ENCODE results near the gene PCNX2. TPM values are rescaled to one million over a fixed set of nuclear protein-coding genes. Genes with fewer than 3 reads are reported as not detected.

The PCNX2 gene
- total and polyA plus RNA-seq, 2 of the 8 experiments (the other 6 are each of a cell fraction or from before 2014, with no cell fraction given), result 46.1 to 57.6 TPM

- no peak overlapping the region; the same call in 1 of the 2 replicates for H2BK5ac ChIP-seq (ENCODE audit: low read depth, low read length)
- H3K9ac ChIP-seq (replicated peaks in 1 of 4; ENCODE audit: extremely low read depth in 1 of 4, low read depth in 3 of 4, low read length in 3 of 4), result no peak overlapping the region
- no peaks in the 10 kb centered on the region for H3K27me3 ChIP-seq (replicated peaks in 1 of 4; ENCODE audit: control insufficient read depth in 3 of 4, extremely low read depth in 1 of 4, insufficient read depth in 3 of 4, low read length in 3 of 4)
- no peak overlapping the region for H2AFZ ChIP-seq (ENCODE audit: low read length)
- H4K8ac ChIP-seq (ENCODE audit: extremely low read depth, insufficient read depth, low read length), result no peak overlapping the region; the same call in 1 of the 2 replicates
- H2BK15ac ChIP-seq (ENCODE audit: low read length), result no peak overlapping the region
- H3K79me1 ChIP-seq (ENCODE audit: low read depth, low read length), result no peaks in the 10 kb centered on the region; the same call in 1 of the 2 replicates
- DNase-seq (ENCODE audit: low read depth in 1 of 2, low spot score in 2 of 2) (no peak), FAIRE-seq (no peak)
- no peak overlapping the region for H3K18ac ChIP-seq (ENCODE audit: extremely low read depth, low read length)
- H3K27ac ChIP-seq (ENCODE audit: low read depth, low read length), result no peak overlapping the region
- H3K4me2 ChIP-seq (ENCODE audit: insufficient read depth in 1 of 2, low read depth in 2 of 2, low read length in 2 of 2), result no peak overlapping the region
- peaks cover 4 to 5% of the 10 kb centered on the region in 2 experiments; a peak in 2 of 4 replicates for H3K9me3 ChIP-seq (ENCODE audit: insufficient read depth in 2 of 2, low read depth in 1 of 2, low read length in 1 of 2)
- no peak overlapping the region for H3K14ac ChIP-seq (ENCODE audit: insufficient read length)
- H3K23ac ChIP-seq (ENCODE audit: insufficient read length), result no peak overlapping the region
- H4K91ac ChIP-seq (replicated peaks; ENCODE audit: insufficient read length, low read length), result no peak overlapping the region
- H3K4me3 ChIP-seq (ENCODE audit: extremely low read depth in 1 of 4, insufficient read depth in 2 of 4, low read depth in 3 of 4, low read length in 4 of 4), result no peak overlapping the region
- no peaks in the 10 kb centered on the region for H3K79me2 ChIP-seq (ENCODE audit: control insufficient read depth in 1 of 2, insufficient read depth in 2 of 2, low read length in 2 of 2)
- ChIA-PET POLR2A (ENCODE audit: partially characterized antibody) (interaction anchor here (1.6 kb wide), 1 partner anchor 10 kb away, joined by 4 read pairs; no protein-coding TSS in a partner anchor), CTCF (ENCODE audit: partially characterized antibody) (interaction anchor here (0.9 to 1.4 kb wide), 2 partner anchors 25 to 363 kb away, joined by 3 read pairs; no protein-coding TSS in a partner anchor)
- H2BK120ac ChIP-seq (replicated peaks; ENCODE audit: low read depth, low read length), result no peak overlapping the region
- H3K23me2 ChIP-seq (ENCODE audit: low read depth, low read length), result no peaks in the 10 kb centered on the region
- no peak overlapping the region for H2AK5ac ChIP-seq (ENCODE audit: low read depth, low read length)
- no peak overlapping the region for H4K5ac ChIP-seq (ENCODE audit: insufficient read length, low read depth, low read length)
- H4K20me1 ChIP-seq (replicated peaks in 1 of 2; ENCODE audit: control insufficient read depth in 1 of 2, insufficient read depth in 2 of 2, low read length in 2 of 2), result no peaks in the 10 kb centered on the region
- H3K56ac ChIP-seq (replicated peaks; ENCODE audit: insufficient read length, low read depth, low read length), result no peak overlapping the region
- peaks cover 7 to 50% (median 29%) of the 10 kb centered on the region in 4 experiments for H3K36me3 ChIP-seq (ENCODE audit: control insufficient read depth in 2 of 4, insufficient read depth in 4 of 4, low read length in 3 of 4)
- 91% methylated on average over 16 of the region's 16 CpGs; no CpG with 5 or more reads in 1 of the 2 experiments for WGBS, 2 experiments (ENCODE audit: extremely low coverage in 1 of 2, insufficient coverage in 1 of 2, insufficient read length in 1 of 2, insufficient replicate concordance in 2 of 2, low coverage in 1 of 2, low lambda C conversion rate in 2 of 2, missing lambda C conversion rate in 1 of 2)
- H3K4me1 ChIP-seq (replicated peaks in 1 of 4; ENCODE audit: control insufficient read depth in 3 of 4, insufficient read depth in 4 of 4, low read length in 3 of 4), result no peaks in the 10 kb centered on the region
- no peak overlapping the region for H2BK20ac ChIP-seq (ENCODE audit: low read length)
- no peak overlapping the region for H3K4ac ChIP-seq (replicated peaks; ENCODE audit: insufficient read length, low read depth, low read length)
- no peak overlapping the region for H2BK12ac ChIP-seq (ENCODE audit: low read depth, low read length)
- TF ChIP-seq NANOG (IDR thresholded peaks at IDR 0.05; ENCODE audit: insufficient read depth, low read depth, low read length, poor library complexity, severe bottlenecking) (no peak), JUN (IDR thresholded peaks at IDR 0.05; ENCODE audit: low read depth, low read length) (no peak), HDAC2 (IDR thresholded peaks at IDR 0.05; ENCODE audit: borderline replicate concordance in 1 of 2, low read depth in 2 of 2, low read length in 2 of 2) (no peak), SAP30 (IDR thresholded peaks at IDR 0.05; ENCODE audit: insufficient read depth, insufficient replicate concordance, low read length) (no peak), KDM5A (IDR thresholded peaks at IDR 0.05; ENCODE audit: low read length) (no peak), ATF3 (IDR thresholded peaks at IDR 0.05; ENCODE audit: insufficient read depth, low read depth, low read length) (no peak), CREB1 (IDR thresholded peaks at IDR 0.05) (no peak), TCF12 (IDR thresholded peaks at IDR 0.05; ENCODE audit: low read depth, low read length) (no peak), RNF2 (IDR thresholded peaks at IDR 0.05; ENCODE audit: borderline replicate concordance, low read depth, low read length, missing control alignments, poor library complexity, severe bottlenecking) (no peak)
- TF ChIP-seq, protein P1, sequence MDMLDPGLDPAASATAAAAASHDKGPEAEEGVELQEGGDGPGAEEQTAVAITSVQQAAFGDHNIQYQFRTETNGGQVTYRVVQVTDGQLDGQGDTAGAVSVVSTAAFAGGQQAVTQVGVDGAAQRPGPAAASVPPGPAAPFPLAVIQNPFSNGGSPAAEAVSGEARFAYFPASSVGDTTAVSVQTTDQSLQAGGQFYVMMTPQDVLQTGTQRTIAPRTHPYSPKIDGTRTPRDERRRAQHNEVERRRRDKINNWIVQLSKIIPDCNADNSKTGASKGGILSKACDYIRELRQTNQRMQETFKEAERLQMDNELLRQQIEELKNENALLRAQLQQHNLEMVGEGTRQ (IDR thresholded peaks at IDR 0.05; ENCODE audit: low read length), result no peak
Observed at GRCh38 chr1:232999956-233000625, 295.4 kb downstream of the PCNX2 start.
